ENCODE measurements around the gene GATB. TPM values are rescaled to one million over a fixed set of nuclear protein-coding genes. Genes with fewer than 3 reads are reported as not detected.

The GATB gene
- total and polyA plus RNA-seq, 2 of the 4 experiments (the other 2 are of a cell fraction) = 18.7 to 20.3 TPM

DNA sequence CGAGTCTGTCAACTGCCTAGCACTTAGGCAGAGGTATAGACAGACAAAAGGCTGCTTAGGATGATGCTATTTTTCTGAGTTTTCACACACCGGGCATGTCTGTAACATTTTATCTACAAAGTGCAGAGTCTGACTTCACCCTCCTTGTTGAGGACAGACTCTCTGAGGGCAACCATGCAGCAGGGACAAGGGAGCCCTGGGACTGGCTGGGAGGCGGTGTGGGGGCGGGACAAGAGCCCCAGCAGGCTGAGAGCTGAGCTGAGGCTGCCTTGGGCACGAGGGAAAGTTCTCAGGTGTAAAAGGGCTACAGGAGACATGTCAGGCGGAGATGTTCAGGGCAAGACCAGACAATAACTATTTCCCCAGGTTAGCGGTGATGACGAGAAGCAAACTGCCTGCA lies 81.6 kb downstream of the GATB start:
- 100% methylated on average over 2 of the region's 8 CpGs; no CpG with 5 or more reads in 1 of the 2 experiments for WGBS, 2 experiments (ENCODE audit: extremely low coverage in 2 of 2, insufficient read length in 1 of 2)
- intact Hi-C loops (cut with micrococcal nuclease) = no loop called here

More for the DNA sequence above, 81.6 kb downstream of the GATB start:
- H2AK9ac ChIP-seq (replicated peaks; ENCODE audit: low read depth, low read length, poor library complexity) = no peak overlapping the region
- H2AFZ ChIP-seq (replicated peaks; ENCODE audit: low read length, poor library complexity) = no peak overlapping the region
- ATAC-seq (ENCODE audit: low read depth) = no peak
- no peak overlapping the region for H3K18ac ChIP-seq (ENCODE audit: low read depth, low read length)
- no peak overlapping the region for H3K23ac ChIP-seq (ENCODE audit: low read depth, low read length)
- H3K27ac ChIP-seq (ENCODE audit: insufficient read depth, low read length) = no peak overlapping the region
- H2BK15ac ChIP-seq (ENCODE audit: low read depth, low read length) = no peak overlapping the region
- H3K56ac ChIP-seq (ENCODE audit: extremely low read depth, insufficient read depth, low read length) = no peak overlapping the region
- no peak overlapping the region for H3K14ac ChIP-seq (replicated peaks; ENCODE audit: low read depth, low read length)
- no peak overlapping the region for H3K4me3 ChIP-seq (ENCODE audit: insufficient read depth, low read depth, low read length)
- H3K9me1 ChIP-seq (ENCODE audit: insufficient read depth, low read length) = no peaks in the 10 kb centered on the region; the same call in 1 of the 2 replicates
- dilution Hi-C loops (cut with HindIII; ENCODE audit: low sequenced_read_pairs, unreplicated experiment) = no loop called here
- no peaks in the 10 kb centered on the region for H4K20me1 ChIP-seq (ENCODE audit: insufficient read depth, low read length)
- H3K9ac ChIP-seq (ENCODE audit: low read depth, low read length) = no peak overlapping the region
- no peak overlapping the region for H3K4ac ChIP-seq (ENCODE audit: low read depth, low read length)
- BruUV-seq (replicated peaks) = no TSS peak
- no peaks in the 10 kb centered on the region for H3K36me3 ChIP-seq (ENCODE audit: control insufficient read depth, insufficient read depth, low read length)
- in situ Hi-C loops (cut with MboI; ENCODE audit: low sequenced_read_pairs) = no loop called here
- peaks cover 4% of the 10 kb centered on the region; the same call in 1 of the 2 replicates for H3K4me1 ChIP-seq (ENCODE audit: control insufficient read depth, insufficient read depth, low read length)
- no peak overlapping the region for H4K5ac ChIP-seq (ENCODE audit: low read depth, low read length)
- H3K4me2 ChIP-seq (ENCODE audit: low read depth, low read length) = no peak overlapping the region
- no peak overlapping the region for H4K91ac ChIP-seq (ENCODE audit: insufficient read depth, low read depth, low read length)
- H3K27me3 ChIP-seq (ENCODE audit: control insufficient read depth, insufficient read depth, low read length) = no peaks in the 10 kb centered on the region
- H3K79me1 ChIP-seq (ENCODE audit: low read depth in 1 of 2, low read length in 2 of 2) = no peaks in the 10 kb centered on the region
- ChIA-PET POLR2A (ENCODE audit: unreplicated experiment) (no interaction called here), CTCF (no interaction called here)
- no peak overlapping the region for H2BK5ac ChIP-seq (ENCODE audit: low read depth, low read length, poor library complexity, severe bottlenecking)
- H2BK20ac ChIP-seq (ENCODE audit: low read depth, low read length) = no peak overlapping the region
- TF ChIP-seq RFX5 (IDR thresholded peaks at IDR 0.05; ENCODE audit: low read depth, low read length) = no peak
- no peak for TF ChIP-seq RCOR1 (IDR thresholded peaks at IDR 0.05; ENCODE audit: insufficient replicate concordance, low read length)
- TF ChIP-seq POLR2A (IDR thresholded peaks at IDR 0.05; ENCODE audit: low read depth, low read length) = no peak
- TF ChIP-seq RAD21 (IDR thresholded peaks at IDR 0.05; ENCODE audit: low read length) = no peak
- no peak for TF ChIP-seq SMC3 (IDR thresholded peaks at IDR 0.05; ENCODE audit: low read depth, low read length)
- no peak for TF ChIP-seq NFE2L2 (IDR thresholded peaks at IDR 0.05; ENCODE audit: low read depth, low read length)
- no peak for TF ChIP-seq MAFK (IDR thresholded peaks at IDR 0.05; ENCODE audit: low read depth, low read length)
- no peak for TF ChIP-seq MAZ (IDR thresholded peaks at IDR 0.05; ENCODE audit: borderline replicate concordance, low read depth, low read length)
- TF ChIP-seq, protein P1, sequence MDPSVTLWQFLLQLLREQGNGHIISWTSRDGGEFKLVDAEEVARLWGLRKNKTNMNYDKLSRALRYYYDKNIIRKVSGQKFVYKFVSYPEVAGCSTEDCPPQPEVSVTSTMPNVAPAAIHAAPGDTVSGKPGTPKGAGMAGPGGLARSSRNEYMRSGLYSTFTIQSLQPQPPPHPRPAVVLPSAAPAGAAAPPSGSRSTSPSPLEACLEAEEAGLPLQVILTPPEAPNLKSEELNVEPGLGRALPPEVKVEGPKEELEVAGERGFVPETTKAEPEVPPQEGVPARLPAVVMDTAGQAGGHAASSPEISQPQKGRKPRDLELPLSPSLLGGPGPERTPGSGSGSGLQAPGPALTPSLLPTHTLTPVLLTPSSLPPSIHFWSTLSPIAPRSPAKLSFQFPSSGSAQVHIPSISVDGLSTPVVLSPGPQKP (IDR thresholded peaks at IDR 0.05; ENCODE audit: borderline replicate concordance, low read depth, low read length) = no peak
- TF ChIP-seq CEBPB (IDR thresholded peaks at IDR 0.05; ENCODE audit: low read depth, low read length) = no peak
- no peak for TF ChIP-seq CHD1 (IDR thresholded peaks at IDR 0.05; ENCODE audit: low read depth, low read length)
- TF ChIP-seq MXI1 (IDR thresholded peaks at IDR 0.05; ENCODE audit: borderline replicate concordance, low read depth, low read length) = no peak
- TF ChIP-seq, protein P2, sequence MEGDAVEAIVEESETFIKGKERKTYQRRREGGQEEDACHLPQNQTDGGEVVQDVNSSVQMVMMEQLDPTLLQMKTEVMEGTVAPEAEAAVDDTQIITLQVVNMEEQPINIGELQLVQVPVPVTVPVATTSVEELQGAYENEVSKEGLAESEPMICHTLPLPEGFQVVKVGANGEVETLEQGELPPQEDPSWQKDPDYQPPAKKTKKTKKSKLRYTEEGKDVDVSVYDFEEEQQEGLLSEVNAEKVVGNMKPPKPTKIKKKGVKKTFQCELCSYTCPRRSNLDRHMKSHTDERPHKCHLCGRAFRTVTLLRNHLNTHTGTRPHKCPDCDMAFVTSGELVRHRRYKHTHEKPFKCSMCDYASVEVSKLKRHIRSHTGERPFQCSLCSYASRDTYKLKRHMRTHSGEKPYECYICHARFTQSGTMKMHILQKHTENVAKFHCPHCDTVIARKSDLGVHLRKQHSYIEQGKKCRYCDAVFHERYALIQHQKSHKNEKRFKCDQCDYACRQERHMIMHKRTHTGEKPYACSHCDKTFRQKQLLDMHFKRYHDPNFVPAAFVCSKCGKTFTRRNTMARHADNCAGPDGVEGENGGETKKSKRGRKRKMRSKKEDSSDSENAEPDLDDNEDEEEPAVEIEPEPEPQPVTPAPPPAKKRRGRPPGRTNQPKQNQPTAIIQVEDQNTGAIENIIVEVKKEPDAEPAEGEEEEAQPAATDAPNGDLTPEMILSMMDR (conservative IDR thresholded peaks at IDR 0.05; ENCODE audit: low read depth, low read length) = no peak
- TF ChIP-seq, protein P3, sequence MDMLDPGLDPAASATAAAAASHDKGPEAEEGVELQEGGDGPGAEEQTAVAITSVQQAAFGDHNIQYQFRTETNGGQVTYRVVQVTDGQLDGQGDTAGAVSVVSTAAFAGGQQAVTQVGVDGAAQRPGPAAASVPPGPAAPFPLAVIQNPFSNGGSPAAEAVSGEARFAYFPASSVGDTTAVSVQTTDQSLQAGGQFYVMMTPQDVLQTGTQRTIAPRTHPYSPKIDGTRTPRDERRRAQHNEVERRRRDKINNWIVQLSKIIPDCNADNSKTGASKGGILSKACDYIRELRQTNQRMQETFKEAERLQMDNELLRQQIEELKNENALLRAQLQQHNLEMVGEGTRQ (IDR thresholded peaks at IDR 0.05; ENCODE audit: low read depth, low read length) = no peak
- TF ChIP-seq BHLHE40 (IDR thresholded peaks at IDR 0.05; ENCODE audit: low read depth, low read length) = no peak
- no peak for TF ChIP-seq FOS (IDR thresholded peaks at IDR 0.05; ENCODE audit: low read depth, low read length)
- no peak overlapping the region for H2AK5ac ChIP-seq (ENCODE audit: low read depth, low read length)
- H3K9me3 ChIP-seq (ENCODE audit: control insufficient read depth, insufficient read depth, low read length) = no peaks in the 10 kb centered on the region
- H4K8ac ChIP-seq (ENCODE audit: low read depth in 2 of 2, low read length in 2 of 2) = no peak overlapping the region
- no peak for DNase-seq
- H2BK120ac ChIP-seq (ENCODE audit: low read depth, low read length) = no peak overlapping the region

Data from IMR-90 (cell line).